ENCODE results near the gene ZCCHC7.
"Not testable (repeated sequence)": the region's sequence is repeated elsewhere in the genome, so short reads cannot be mapped to it uniquely, and the experiment has no call there.

Gene ZCCHC7

GRCh38 chr9:37198831-37199230, 78.5 kb downstream of the ZCCHC7 start:
- no peak overlapping the region for H3K9ac ChIP-seq (ENCODE audit: low read depth, low read length)
- H3K4me3 ChIP-seq (ENCODE audit: low read length): no peak overlapping the region
- H3K27me3 ChIP-seq (ENCODE audit: control insufficient read depth, insufficient read depth, low read length): no peaks in the 10 kb centered on the region
- no peaks in the 10 kb centered on the region for H3K36me3 ChIP-seq (ENCODE audit: insufficient read depth, low read length)
- H3K4me2 ChIP-seq (ENCODE audit: low read length): no peak overlapping the region
- no peaks in the 10 kb centered on the region for H3K9me3 ChIP-seq (replicated peaks; ENCODE audit: low read length)
- peaks cover 28% of the 10 kb centered on the region for H3K4me1 ChIP-seq (ENCODE audit: control insufficient read depth, insufficient read depth, low read length)

- no peak overlapping the region for H3K9ac ChIP-seq (ENCODE audit: low read depth, low read length)
- H3K9me3 ChIP-seq (replicated peaks; ENCODE audit: low read length): no peaks in the 10 kb centered on the region
- no peak overlapping the region for H3K4me3 ChIP-seq (ENCODE audit: low read length)
These were observed 80.1 kb downstream of the ZCCHC7 start for GRCh38 chr9:37200433-37201005.

GRCh38 chr9:37201581-37201980, 81.2 kb downstream of the ZCCHC7 start:
- Histone ChIP-seq H3K9me3 (replicated peaks; ENCODE audit: low read length) (no peaks in the 10 kb centered on the region), H3K4me3 (ENCODE audit: low read length) (no peak overlapping the region), H3K9ac (ENCODE audit: low read depth, low read length) (no peak overlapping the region), H3K4me2 (ENCODE audit: low read length) (no peak overlapping the region), H3K36me3 (ENCODE audit: insufficient read depth, low read length) (no peaks in the 10 kb centered on the region), H3K4me1 (ENCODE audit: control insufficient read depth, insufficient read depth, low read length) (peaks cover 28% of the 10 kb centered on the region), H3K27me3 (ENCODE audit: control insufficient read depth, insufficient read depth, low read length) (no peaks in the 10 kb centered on the region)

More at GRCh38 chr9:37200433-37201005, 80.1 kb downstream of the ZCCHC7 start:
- Histone ChIP-seq H3K4me1 (ENCODE audit: control insufficient read depth, insufficient read depth, low read length) (peaks cover 28% of the 10 kb centered on the region), H3K36me3 (ENCODE audit: insufficient read depth, low read length) (no peaks in the 10 kb centered on the region), H3K27me3 (ENCODE audit: control insufficient read depth, insufficient read depth, low read length) (no peaks in the 10 kb centered on the region), H3K4me2 (ENCODE audit: low read length) (peak overlapping the region; percentile 17)

GRCh38 chr9:37202091-37202490, 81.7 kb downstream of the ZCCHC7 start:
- Histone ChIP-seq H3K4me2 (ENCODE audit: low read length) (no peak overlapping the region), H3K9me3 (replicated peaks; ENCODE audit: low read length) (no peaks in the 10 kb centered on the region), H3K4me1 (ENCODE audit: control insufficient read depth, insufficient read depth, low read length) (peaks cover 25% of the 10 kb centered on the region), H3K9ac (ENCODE audit: low read depth, low read length) (no peak overlapping the region), H3K4me3 (ENCODE audit: low read length) (no peak overlapping the region), H3K27me3 (ENCODE audit: control insufficient read depth, insufficient read depth, low read length) (no peaks in the 10 kb centered on the region), H3K36me3 (ENCODE audit: insufficient read depth, low read length) (no peaks in the 10 kb centered on the region)

GRCh38 chr9:37203456-37203855, 83.1 kb downstream of the ZCCHC7 start:
- H3K27me3 ChIP-seq (ENCODE audit: control insufficient read depth, insufficient read depth, low read length); H3K4me2 ChIP-seq (ENCODE audit: low read length); H3K9me3 ChIP-seq (replicated peaks; ENCODE audit: low read length); H3K36me3 ChIP-seq (ENCODE audit: insufficient read depth, low read length); H3K4me3 ChIP-seq (ENCODE audit: low read length); H3K9ac ChIP-seq (ENCODE audit: low read depth, low read length): not testable (repeated sequence)
- peaks cover 11% of the 10 kb centered on the region for H3K4me1 ChIP-seq (ENCODE audit: control insufficient read depth, insufficient read depth, low read length)

- H3K4me1 ChIP-seq (ENCODE audit: control insufficient read depth, insufficient read depth, low read length): peaks cover under 1% of the 10 kb centered on the region
- H3K9ac ChIP-seq (ENCODE audit: low read depth, low read length): no peak overlapping the region
- H3K4me2 ChIP-seq (ENCODE audit: low read length): no peak overlapping the region
- H3K9me3 ChIP-seq (replicated peaks; ENCODE audit: low read length): no peaks in the 10 kb centered on the region
- no peak overlapping the region for H3K4me3 ChIP-seq (ENCODE audit: low read length)
- no peaks in the 10 kb centered on the region for H3K27me3 ChIP-seq (ENCODE audit: control insufficient read depth, insufficient read depth, low read length)
- peaks cover 7% of the 10 kb centered on the region for H3K36me3 ChIP-seq (ENCODE audit: insufficient read depth, low read length)
These were observed 85.8 kb downstream of the ZCCHC7 start for GRCh38 chr9:37206121-37206620.

GRCh38 chr9:37209431-37210386, 89.3 kb downstream of the ZCCHC7 start:
- Histone ChIP-seq H3K4me1 (ENCODE audit: control insufficient read depth, insufficient read depth, low read length) (no peaks in the 10 kb centered on the region), H3K4me2 (ENCODE audit: low read length) (no peak overlapping the region), H3K4me3 (ENCODE audit: low read length) (no peak overlapping the region), H3K9me3 (replicated peaks; ENCODE audit: low read length) (no peaks in the 10 kb centered on the region), H3K9ac (ENCODE audit: low read depth, low read length) (no peak overlapping the region), H3K36me3 (ENCODE audit: insufficient read depth, low read length) (peaks cover 7% of the 10 kb centered on the region), H3K27me3 (ENCODE audit: control insufficient read depth, insufficient read depth, low read length) (no peaks in the 10 kb centered on the region)

- Histone ChIP-seq H3K9ac (ENCODE audit: low read depth, low read length) (no peak overlapping the region), H3K36me3 (ENCODE audit: insufficient read depth, low read length) (peaks cover 7% of the 10 kb centered on the region), H3K4me3 (ENCODE audit: low read length) (no peak overlapping the region), H3K4me1 (ENCODE audit: control insufficient read depth, insufficient read depth, low read length) (peaks cover 9% of the 10 kb centered on the region), H3K27me3 (ENCODE audit: control insufficient read depth, insufficient read depth, low read length) (no peaks in the 10 kb centered on the region), H3K9me3 (replicated peaks; ENCODE audit: low read length) (no peaks in the 10 kb centered on the region), H3K4me2 (ENCODE audit: low read length) (no peak overlapping the region)
These were observed 90.6 kb downstream of the ZCCHC7 start for GRCh38 chr9:37210737-37211523.

GRCh38 chr9:37212435-37212834, 92.1 kb downstream of the ZCCHC7 start:
- Histone ChIP-seq H3K4me1 (ENCODE audit: control insufficient read depth, insufficient read depth, low read length) (peaks cover 13% of the 10 kb centered on the region), H3K27me3 (ENCODE audit: control insufficient read depth, insufficient read depth, low read length) (no peaks in the 10 kb centered on the region), H3K9ac (ENCODE audit: low read depth, low read length) (no peak overlapping the region), H3K36me3 (ENCODE audit: insufficient read depth, low read length) (peaks cover 7% of the 10 kb centered on the region), H3K4me2 (ENCODE audit: low read length) (no peak overlapping the region), H3K9me3 (replicated peaks; ENCODE audit: low read length) (no peaks in the 10 kb centered on the region), H3K4me3 (ENCODE audit: low read length) (no peak overlapping the region)

GRCh38 chr9:37215381-37215780, 95.0 kb downstream of the ZCCHC7 start:
- no peak overlapping the region for H3K9ac ChIP-seq (ENCODE audit: low read depth, low read length)
- peaks cover 13% of the 10 kb centered on the region for H3K4me1 ChIP-seq (ENCODE audit: control insufficient read depth, insufficient read depth, low read length)
- no peaks in the 10 kb centered on the region for H3K9me3 ChIP-seq (replicated peaks; ENCODE audit: low read length)
- H3K4me3 ChIP-seq (ENCODE audit: low read length): no peak overlapping the region
- no peaks in the 10 kb centered on the region for H3K27me3 ChIP-seq (ENCODE audit: control insufficient read depth, insufficient read depth, low read length)
- no peak overlapping the region for H3K4me2 ChIP-seq (ENCODE audit: low read length)
- H3K36me3 ChIP-seq (ENCODE audit: insufficient read depth, low read length): no peaks in the 10 kb centered on the region

GRCh38 chr9:37215830-37216229, 95.5 kb downstream of the ZCCHC7 start:
- Histone ChIP-seq H3K4me3 (ENCODE audit: low read length) (no peak overlapping the region), H3K4me1 (ENCODE audit: control insufficient read depth, insufficient read depth, low read length) (peaks cover 18% of the 10 kb centered on the region), H3K9ac (ENCODE audit: low read depth, low read length) (no peak overlapping the region), H3K27me3 (ENCODE audit: control insufficient read depth, insufficient read depth, low read length) (no peaks in the 10 kb centered on the region), H3K4me2 (ENCODE audit: low read length) (peak overlapping the region; percentile 30), H3K36me3 (ENCODE audit: insufficient read depth, low read length) (no peaks in the 10 kb centered on the region), H3K9me3 (replicated peaks; ENCODE audit: low read length) (no peaks in the 10 kb centered on the region)
